Type B pancreatic cell (in vitro differentiated cells): ENCODE data around the gene SIK3. TPM values are rescaled to one million over a fixed set of nuclear protein-coding genes. Genes with fewer than 3 reads are reported as not detected.
A peak's percentile ranks its signal among the peaks of the same experiment; 100 is the strongest.
"Not testable (repeated sequence)": the region's sequence is repeated elsewhere in the genome, so short reads cannot be mapped to it uniquely, and the experiment has no call there.

Experiments
- DNase-seq: peaks from one replicate; pipeline ENCODE4 v3.0.0; 2021; ENCODE audit warnings: mixed read lengths; ENCODE audit not compliant: unreplicated experiment; ENCODE audit errors: extremely low spot score
- H3K27ac Mint-ChIP-seq: 2 replicates; pipeline ENCODE4 v1.8.0; 2021; ENCODE audit warnings: mild to moderate bottlenecking, mixed read lengths
- H3K27me3 Mint-ChIP-seq: 2 replicates; pipeline ENCODE4 v1.8.0; 2021; ENCODE audit warnings: mixed read lengths
- H3K36me3 Mint-ChIP-seq: 2 replicates; pipeline ENCODE4 v1.8.0; 2021; ENCODE audit warnings: mixed read lengths
- H3K4me1 Mint-ChIP-seq: one replicate; pipeline ENCODE4 v1.8.0; 2021; ENCODE audit warnings: mixed read lengths; ENCODE audit not compliant: unreplicated experiment
- H3K4me3 Mint-ChIP-seq: 2 replicates; pipeline ENCODE4 v1.8.0; 2021; ENCODE audit warnings: mild to moderate bottlenecking, mixed read lengths
- H3K9me3 Mint-ChIP-seq: 2 replicates; pipeline ENCODE4 v1.8.0; 2021; ENCODE audit warnings: mixed read lengths
- CTCF ChIP-seq: fragments of 200-600 bp; sonication (generic); conservative IDR thresholded peaks from 2 replicates; pipeline ENCODE4 v1.5.0; 2021; ENCODE audit warnings: antibody characterized with exemption, mild to moderate bottlenecking
- total RNA-seq: library from RNA; stranded (reverse); gene quantifications from 2 replicates; pipeline ENCODE4 v1.2.1, GENCODE V29; 2021; ENCODE audit warnings: low replicate concordance

SIK3 gene
- total RNA-seq, 1 donor from 2014 or later, result 39.9 TPM

DNA sequence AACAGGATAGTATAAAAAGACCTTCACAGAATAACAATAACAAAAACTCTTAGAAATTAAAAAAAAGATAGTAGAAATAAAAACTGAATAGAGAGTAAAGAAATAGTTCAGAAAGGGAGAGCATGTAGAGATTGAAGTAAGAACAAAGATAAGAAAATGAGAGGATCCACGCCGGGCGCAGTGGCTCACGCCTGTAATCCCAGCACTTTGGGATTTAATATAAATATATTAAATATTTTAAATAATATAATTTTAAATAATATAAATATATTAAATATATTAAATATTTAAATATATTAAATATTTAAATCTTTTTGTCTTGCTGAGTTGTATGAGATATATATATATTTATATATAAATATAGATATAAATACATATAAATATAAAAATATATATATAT lies 286.1 kb downstream of the SIK3 start:
- H3K4me1 Mint-ChIP-seq, result no peaks in the 10 kb centered on the region
- H3K4me3 Mint-ChIP-seq, result no peak overlapping the region
- no peak overlapping the region for H3K27ac Mint-ChIP-seq
- no peak for DNase-seq
- no peak for TF ChIP-seq CTCF
- no peaks in the 10 kb centered on the region for H3K27me3 Mint-ChIP-seq
- H3K36me3 Mint-ChIP-seq, result no peaks in the 10 kb centered on the region
- peaks cover 4% of the 10 kb centered on the region for H3K9me3 Mint-ChIP-seq

DNA sequence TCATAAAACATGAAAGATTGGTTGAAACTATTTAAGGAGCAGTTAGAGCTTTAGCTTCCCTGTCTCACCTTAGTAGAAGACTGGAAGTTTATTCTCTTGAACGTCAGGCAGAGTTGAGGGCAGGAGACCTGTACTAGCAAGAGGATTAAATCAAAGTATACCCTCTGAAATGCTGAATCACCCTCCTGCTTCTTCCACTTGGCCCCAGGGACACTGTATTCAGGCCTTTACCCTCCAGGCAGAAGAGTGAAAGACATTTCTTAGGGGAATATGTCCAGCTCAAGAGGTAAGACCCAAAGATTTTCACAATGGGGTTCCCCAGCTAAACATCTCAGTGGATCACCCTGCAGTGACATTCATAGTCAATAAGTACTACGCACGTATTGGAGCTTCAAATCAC lies 287.0 kb downstream of the SIK3 start:
- no peaks in the 10 kb centered on the region for H3K4me1 Mint-ChIP-seq
- TF ChIP-seq CTCF, result no peak
- H3K9me3 Mint-ChIP-seq, result peaks cover 4% of the 10 kb centered on the region
- no peak overlapping the region for H3K4me3 Mint-ChIP-seq
- no peaks in the 10 kb centered on the region for H3K27me3 Mint-ChIP-seq
- H3K36me3 Mint-ChIP-seq, result no peaks in the 10 kb centered on the region
- no peak for DNase-seq
- peak overlapping the region; percentile 87 for H3K27ac Mint-ChIP-seq

GRCh38 chr11:116808262-116809175 lies 289.7 kb downstream of the SIK3 start:
- peaks cover 4% of the 10 kb centered on the region for H3K9me3 Mint-ChIP-seq
- H3K27me3 Mint-ChIP-seq, result no peaks in the 10 kb centered on the region
- TF ChIP-seq CTCF, result no peak
- no peaks in the 10 kb centered on the region for H3K36me3 Mint-ChIP-seq
- no peak overlapping the region for H3K4me3 Mint-ChIP-seq
- peak overlapping the region; percentile 80 for H3K27ac Mint-ChIP-seq
- DNase-seq, result no peak
- no peaks in the 10 kb centered on the region for H3K4me1 Mint-ChIP-seq

DNA sequence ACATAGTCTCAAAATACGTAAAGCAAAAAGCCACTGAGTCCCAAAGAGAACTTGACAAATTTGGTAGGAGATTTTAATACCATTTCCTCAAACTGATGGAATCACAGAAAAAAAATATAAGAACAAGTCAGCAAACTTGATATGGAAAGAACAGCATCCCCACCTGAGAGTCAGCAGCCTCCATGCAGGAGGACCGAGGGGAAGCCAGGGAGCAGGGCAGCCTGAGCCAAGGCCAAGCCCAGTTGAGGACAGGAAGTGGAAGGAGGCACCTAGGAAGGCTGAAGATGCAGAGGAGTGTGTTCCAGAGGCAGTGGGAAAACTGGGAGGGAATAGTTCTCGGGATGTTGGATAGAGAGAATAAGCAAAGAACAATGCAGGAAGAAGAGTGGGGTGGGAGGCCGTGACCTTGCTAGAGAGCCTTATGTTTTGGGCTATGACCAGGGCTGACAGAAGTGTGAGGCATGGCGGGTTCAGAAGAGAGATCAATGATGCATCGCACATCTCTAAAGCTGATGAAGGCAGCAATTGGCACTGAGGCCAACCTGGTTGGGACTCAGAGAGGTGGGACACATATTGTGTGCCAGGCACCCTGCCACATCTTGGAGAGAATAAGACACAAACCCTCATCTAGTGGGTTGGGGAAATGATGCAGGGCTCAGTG lies 290.5 kb downstream of the SIK3 start:
- Mint-ChIP-seq H3K4me3 (no peak overlapping the region), H3K9me3 (peaks cover 4% of the 10 kb centered on the region), H3K27ac (peak overlapping the region; percentile 80), H3K4me1 (no peaks in the 10 kb centered on the region), H3K27me3 (peaks cover 2% of the 10 kb centered on the region), H3K36me3 (no peaks in the 10 kb centered on the region)
- no peak for DNase-seq
- TF ChIP-seq CTCF, result no peak

GRCh38 chr11:116804001-116804400 lies 294.2 kb downstream of the SIK3 start:
- peaks cover 7% of the 10 kb centered on the region for H3K27me3 Mint-ChIP-seq
- H3K27ac Mint-ChIP-seq, result no peak overlapping the region
- no peaks in the 10 kb centered on the region for H3K4me1 Mint-ChIP-seq
- DNase-seq, result no peak
- no peak for TF ChIP-seq CTCF
- no peaks in the 10 kb centered on the region for H3K36me3 Mint-ChIP-seq
- peaks cover 2% of the 10 kb centered on the region for H3K9me3 Mint-ChIP-seq
- H3K4me3 Mint-ChIP-seq, result no peak overlapping the region

DNA sequence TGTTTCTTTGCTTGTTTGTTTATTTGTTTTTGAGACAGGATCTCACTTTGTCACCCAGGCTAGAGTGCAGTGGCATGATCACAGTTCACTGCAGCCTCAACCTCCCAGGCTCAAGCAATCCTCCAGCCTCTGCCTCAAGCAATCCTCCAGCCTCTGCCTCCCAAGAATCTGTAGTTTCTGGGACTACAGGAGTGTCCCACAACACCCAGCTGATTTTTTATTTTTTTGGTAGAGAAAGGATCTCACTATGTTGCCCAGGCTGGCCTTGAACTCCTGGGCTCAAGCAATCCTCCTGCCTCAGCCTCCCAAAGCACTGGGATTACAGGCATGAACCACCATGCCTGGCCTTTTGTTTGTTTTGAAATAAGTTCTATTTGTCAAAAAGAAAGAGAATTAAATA lies 296.6 kb downstream of the SIK3 start:
- H3K4me1 Mint-ChIP-seq, H3K4me3 Mint-ChIP-seq, H3K36me3 Mint-ChIP-seq, H3K9me3 Mint-ChIP-seq, H3K27ac Mint-ChIP-seq, DNase-seq, H3K27me3 Mint-ChIP-seq: not testable (repeated sequence)
